ENCODE data around the gene PHF12. TPM values are rescaled to one million over a fixed set of nuclear protein-coding genes. Genes with fewer than 3 reads are reported as not detected.
A peak's percentile ranks its signal among the peaks of the same experiment; 100 is the strongest.

Gene PHF12
- total and polyA plus RNA-seq, 2 of the 13 experiments (the other 11 are each of a cell fraction or from before 2014, with no cell fraction given): 9.8 to 17.1 TPM

- no peak for TF ChIP-seq TOPORS (CRISPR knock-in tag; IDR thresholded peaks at IDR 0.05)
- peak; percentile 82 for TF ChIP-seq ZBTB38 (CRISPR knock-in tag; IDR thresholded peaks at IDR 0.05)
- peak; percentile 16; the same call in 1 of the 2 replicates for TF ChIP-seq ZNF501 (CRISPR knock-in tag; IDR thresholded peaks at IDR 0.05)
- peak; percentile 80 for TF ChIP-seq ZNF605 (CRISPR knock-in tag; IDR thresholded peaks at IDR 0.05)
- no peak for TF ChIP-seq ZNF318 (CRISPR knock-in tag; IDR thresholded peaks at IDR 0.05)
- no peak for TF ChIP-seq ISX (CRISPR knock-in tag; conservative IDR thresholded peaks at IDR 0.05)
- TF ChIP-seq TFAP4 (IDR thresholded peaks at IDR 0.05; ENCODE audit: borderline replicate concordance, low read depth): no peak
- peak; percentile 87 for TF ChIP-seq POLR2G (IDR thresholded peaks at IDR 0.05; ENCODE audit: low read depth, low read length)
- TF ChIP-seq MIER2 (CRISPR knock-in tag; IDR thresholded peaks at IDR 0.05): no peak
- peak; percentile 53; the same call in 1 of the 2 replicates for TF ChIP-seq ZNF607 (CRISPR knock-in tag; IDR thresholded peaks at IDR 0.05; ENCODE audit: borderline replicate concordance)
- peak; percentile 78; the same call in 1 of the 2 replicates for TF ChIP-seq WIZ (CRISPR knock-in tag; IDR thresholded peaks at IDR 0.05)
- no peak for TF ChIP-seq SMYD3 (CRISPR knock-in tag; IDR thresholded peaks at IDR 0.05)
- TF ChIP-seq BHLHE40 (IDR thresholded peaks at IDR 0.05; ENCODE audit: low read length): 0 out of 2 replicates have a peak, but pooled peaks have one; percentile 3
- TF ChIP-seq SRSF9 (IDR thresholded peaks at IDR 0.05; ENCODE audit: borderline replicate concordance, insufficient read depth, low read depth, low read length, poor library complexity, severe bottlenecking): no peak
- no peak; the same call in 1 of the 2 replicates for TF ChIP-seq ZNF614 (CRISPR knock-in tag; IDR thresholded peaks at IDR 0.05; ENCODE audit: borderline replicate concordance)
- no peak for TF ChIP-seq ZNF441 (CRISPR knock-in tag; IDR thresholded peaks at IDR 0.05; ENCODE audit: borderline replicate concordance)
- peak; percentile 68 for TF ChIP-seq GABPA (IDR thresholded peaks at IDR 0.05; ENCODE audit: low read depth, low read length)
- TF ChIP-seq GABPA (CRISPR knock-in tag; IDR thresholded peaks at IDR 0.05; ENCODE audit: low read depth): peak; percentile 63; the same call in 1 of the 2 replicates
- TF ChIP-seq ZSCAN25 (CRISPR knock-in tag; IDR thresholded peaks at IDR 0.05): peak; percentile 60
- TF ChIP-seq ZMYM3 (CRISPR knock-in tag; IDR thresholded peaks at IDR 0.05): no peak
- TF ChIP-seq ZNF644 (CRISPR knock-in tag; IDR thresholded peaks at IDR 0.05; ENCODE audit: low read depth): no peak
Observed at GRCh38 chr17:28896884-28897768, 54.2 kb downstream of the PHF12 start, which contains the start of gene FLOT2 (continued).
